HEK293 (cell line): ENCODE measurements around the gene PARD3.

ENCODE experiments used
- KLF10 ChIP-seq: fragments of 450-650 bp; IDR thresholded peaks from 2 replicates; pipeline ENCODE4 v1.5.1; 2018; ENCODE audit warnings: missing biosample characterization, mild to moderate bottlenecking, missing genetic modification characterization
- ZNF175 ChIP-seq: fragments of 450-650 bp; formaldehyde crosslinking; IDR thresholded peaks from 2 replicates; pipeline ENCODE4 v1.5.1; 2016; ENCODE audit warnings: missing biosample characterization, missing genetic modification characterization
- ZNF292 ChIP-seq: fragments of 450-650 bp; formaldehyde crosslinking; IDR thresholded peaks from 2 replicates; pipeline ENCODE4 v1.5.1; 2016; ENCODE audit warnings: low read depth, missing biosample characterization, missing genetic modification characterization, borderline replicate concordance
- ZNF48 ChIP-seq: fragments of 450-650 bp; formaldehyde crosslinking; IDR thresholded peaks from 2 replicates; pipeline ENCODE4 v1.5.1; 2016; ENCODE audit warnings: missing biosample characterization, missing genetic modification characterization
- ZNF510 ChIP-seq: fragments of 450-650 bp; formaldehyde crosslinking; IDR thresholded peaks from 2 replicates; pipeline ENCODE4 v1.5.1; 2018; ENCODE audit warnings: mild to moderate bottlenecking, missing genetic modification characterization, missing biosample characterization; ENCODE audit not compliant: insufficient replicate concordance
- ZNF639 ChIP-seq: fragments of 450-650 bp; formaldehyde crosslinking; IDR thresholded peaks from 2 replicates; pipeline ENCODE4 v1.5.1; 2016; ENCODE audit warnings: missing biosample characterization, missing genetic modification characterization
- TF ChIP-seq, protein P1 (sequence below): fragments of 450-650 bp; formaldehyde crosslinking; IDR thresholded peaks from 2 replicates; pipeline ENCODE4 v1.5.1; 2016; ENCODE audit warnings: missing biosample characterization, missing genetic modification characterization

GRCh38 chr10:34670081-34670480 lies 145.0 kb downstream of the PARD3 start:
- TF ChIP-seq, protein P1, sequence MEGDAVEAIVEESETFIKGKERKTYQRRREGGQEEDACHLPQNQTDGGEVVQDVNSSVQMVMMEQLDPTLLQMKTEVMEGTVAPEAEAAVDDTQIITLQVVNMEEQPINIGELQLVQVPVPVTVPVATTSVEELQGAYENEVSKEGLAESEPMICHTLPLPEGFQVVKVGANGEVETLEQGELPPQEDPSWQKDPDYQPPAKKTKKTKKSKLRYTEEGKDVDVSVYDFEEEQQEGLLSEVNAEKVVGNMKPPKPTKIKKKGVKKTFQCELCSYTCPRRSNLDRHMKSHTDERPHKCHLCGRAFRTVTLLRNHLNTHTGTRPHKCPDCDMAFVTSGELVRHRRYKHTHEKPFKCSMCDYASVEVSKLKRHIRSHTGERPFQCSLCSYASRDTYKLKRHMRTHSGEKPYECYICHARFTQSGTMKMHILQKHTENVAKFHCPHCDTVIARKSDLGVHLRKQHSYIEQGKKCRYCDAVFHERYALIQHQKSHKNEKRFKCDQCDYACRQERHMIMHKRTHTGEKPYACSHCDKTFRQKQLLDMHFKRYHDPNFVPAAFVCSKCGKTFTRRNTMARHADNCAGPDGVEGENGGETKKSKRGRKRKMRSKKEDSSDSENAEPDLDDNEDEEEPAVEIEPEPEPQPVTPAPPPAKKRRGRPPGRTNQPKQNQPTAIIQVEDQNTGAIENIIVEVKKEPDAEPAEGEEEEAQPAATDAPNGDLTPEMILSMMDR (tag by site-specific recombination) = no peak
- TF ChIP-seq ZNF48 (tag by site-specific recombination) (no peak), ZNF639 (tag by site-specific recombination) (no peak), ZNF292 (no peak), KLF10 (tag by site-specific recombination) (no peak), ZNF510 (tag by site-specific recombination) (no peak), ZNF175 (tag by site-specific recombination) (no peak)
